DOHH2 (cell line): Measurements from ENCODE around the gene CD93.

ENCODE experiments used
- CTCF ChIP-seq: fragments of 200-600 bp; sonication (generic); IDR thresholded peaks from one replicate; pipeline ENCODE4 v1.5.1; 2014; ENCODE audit warnings: antibody characterized with exemption, mild to moderate bottlenecking, low read depth, low read length; ENCODE audit not compliant: poor library complexity, severe bottlenecking
- EZH2phosphoT487 ChIP-seq: fragments of 200-600 bp; sonication (generic); IDR thresholded peaks from 2 replicates; pipeline ENCODE4 v1.6.1; 2017; ENCODE audit warnings: borderline replicate concordance, mild to moderate bottlenecking, antibody characterized with exemption, low read length, moderate library complexity, mixed read lengths

- no peak for TF ChIP-seq EZH2phosphoT487
- TF ChIP-seq CTCF = no peak
Observed at GRCh38 chr20:23036371-23036770, 49.8 kb downstream of the CD93 start.
